Hepatocyte (in vitro differentiated cells): ENCODE measurements around the gene COX7B2. TPM values are rescaled to one million over a fixed set of nuclear protein-coding genes. Genes with fewer than 3 reads are reported as not detected.

Experiments used
- DNase-seq: peaks from one replicate; pipeline ENCODE4 v3.0.0-alpha.2; 2016; ENCODE audit warnings: low spot score
- H2AFZ ChIP-seq: fragments of 200-600 bp; sonication (generic); 2 replicates; pipeline ENCODE4 v1.6.0; 2016; ENCODE audit warnings: antibody characterized with exemption, mild to moderate bottlenecking
- H3K27ac ChIP-seq: fragments of 200-600 bp; sonication (generic); 2 replicates; pipeline ENCODE4 v1.5.1; 2016; ENCODE audit warnings: mild to moderate bottlenecking
- H3K27me3 ChIP-seq: fragments of 200-600 bp; sonication (generic); 2 replicates; pipeline ENCODE4 v1.6.1; 2016
- H3K36me3 ChIP-seq: fragments of 200-600 bp; sonication (generic); replicated peaks from 2 replicates; pipeline ENCODE4 v1.5.1; 2016; ENCODE audit warnings: low read depth; ENCODE audit not compliant: insufficient read depth
- H3K4me1 ChIP-seq: fragments of 200-600 bp; sonication (generic); 2 replicates; pipeline ENCODE4 v1.5.1; 2016; ENCODE audit warnings: mild to moderate bottlenecking, moderate library complexity; ENCODE audit not compliant: insufficient read depth
- H3K4me2 ChIP-seq: fragments of 200-600 bp; sonication (generic); 2 replicates; pipeline ENCODE4 v1.6.0; 2016
- H3K4me3 ChIP-seq: fragments of 200-600 bp; sonication (generic); 2 replicates; pipeline ENCODE4 v1.5.1; 2016; ENCODE audit warnings: mild to moderate bottlenecking
- H3K79me2 ChIP-seq: fragments of 200-600 bp; sonication (generic); 2 replicates; pipeline ENCODE4 v1.6.0; 2017; ENCODE audit warnings: mild to moderate bottlenecking
- H3K9me2 ChIP-seq: fragments of 200-600 bp; sonication (generic); replicated peaks from 2 replicates; pipeline ENCODE4 v1.6.0; 2017; ENCODE audit warnings: mild to moderate bottlenecking; ENCODE audit not compliant: insufficient read depth
- H3K9me3 ChIP-seq: fragments of 200-600 bp; sonication (generic); 2 replicates; pipeline ENCODE4 v1.5.1; 2016; ENCODE audit warnings: low read depth, mild to moderate bottlenecking
- H4K20me1 ChIP-seq: fragments of 200-600 bp; sonication (generic); 2 replicates; pipeline ENCODE4 v1.6.0; 2016; ENCODE audit warnings: mild to moderate bottlenecking; ENCODE audit not compliant: insufficient read depth, poor library complexity, severe bottlenecking
- CTCF ChIP-seq: fragments of 200-600 bp; sonication (generic); IDR thresholded peaks from 2 replicates; pipeline ENCODE4 v1.5.1; 2016; ENCODE audit warnings: antibody characterized with exemption, mild to moderate bottlenecking; ENCODE audit not compliant: poor library complexity
- EZH2 ChIP-seq: fragments of 200-600 bp; sonication (generic); IDR thresholded peaks from 2 replicates; pipeline ENCODE4 v1.6.1; 2016; ENCODE audit warnings: antibody characterized with exemption, mild to moderate bottlenecking, borderline replicate concordance
- EZH2phosphoT487 ChIP-seq: fragments of 200-600 bp; sonication (generic); IDR thresholded peaks from one replicate; pipeline ENCODE4 v1.6.1; 2018; ENCODE audit warnings: antibody characterized with exemption, mild to moderate bottlenecking, low read depth, moderate library complexity; ENCODE audit not compliant: unreplicated experiment, severe bottlenecking
- WGBS: methylation state at CpG from one replicate; pipeline ENCODE4 v1.1.6; 2016; ENCODE audit warnings: low lambda C conversion rate; ENCODE audit errors: missing lambda C conversion rate; 5-methylcytosine and 5-hydroxymethylcytosine counted together
- polyA plus RNA-seq: library from polyadenylated mRNA; unstranded; fragments of >200 nt; fragmentation: Nextera tagmentation; extraction: Ambion mirVana; gene quantifications from 2 replicates; pipeline ENCODE4 v1.2.1, GENCODE V29; 2016
- total RNA-seq: library from RNA; depleted of rRNA; stranded (reverse); fragments of >200 nt; gene quantifications from 2 replicates; pipeline ENCODE4 v1.2.3, GENCODE V29; 2014

The COX7B2 gene
- total and polyA plus RNA-seq, 2 experiments from 2014 or later = not detected

GRCh38 chr4:46931981-46932380 lies 22.9 kb upstream of the COX7B2 start:
- no peaks in the 10 kb centered on the region for H3K79me2 ChIP-seq
- H3K27me3 ChIP-seq = no peaks in the 10 kb centered on the region
- H3K4me2 ChIP-seq = no peak overlapping the region
- no peak overlapping the region for H3K4me3 ChIP-seq
- H3K9me2 ChIP-seq = no peaks in the 10 kb centered on the region
- no peaks in the 10 kb centered on the region for H3K9me3 ChIP-seq
- H3K4me1 ChIP-seq = no peaks in the 10 kb centered on the region
- H2AFZ ChIP-seq = no peak overlapping the region
- peak; percentile 46 for TF ChIP-seq CTCF
- TF ChIP-seq EZH2 = no peak
- H3K36me3 ChIP-seq = no peaks in the 10 kb centered on the region
- H4K20me1 ChIP-seq = no peaks in the 10 kb centered on the region
- DNase-seq = peak; percentile 37
- H3K27ac ChIP-seq = no peak overlapping the region
- 21% methylated on average over 3 of the region's 3 CpGs for WGBS

GRCh38 chr4:46930891-46931290 lies 21.8 kb upstream of the COX7B2 start:
- H3K27me3 ChIP-seq = no peaks in the 10 kb centered on the region
- H3K4me3 ChIP-seq = no peak overlapping the region
- H3K27ac ChIP-seq = peak overlapping the region; percentile 31
- no peak for TF ChIP-seq EZH2phosphoT487
- TF ChIP-seq EZH2 = no peak
- no peak for TF ChIP-seq CTCF
- H3K4me1 ChIP-seq = no peaks in the 10 kb centered on the region
- no peaks in the 10 kb centered on the region for H3K36me3 ChIP-seq
- H3K4me2 ChIP-seq = peak overlapping the region; percentile 31
- WGBS = 58% methylated on average over 3 of the region's 3 CpGs
- no peaks in the 10 kb centered on the region for H3K79me2 ChIP-seq
- H2AFZ ChIP-seq = no peak overlapping the region
- no peak for DNase-seq
- H4K20me1 ChIP-seq = no peaks in the 10 kb centered on the region
- H3K9me3 ChIP-seq = no peaks in the 10 kb centered on the region
- no peaks in the 10 kb centered on the region for H3K9me2 ChIP-seq

- H3K36me3 ChIP-seq = no peaks in the 10 kb centered on the region
- no peaks in the 10 kb centered on the region for H3K9me2 ChIP-seq
- no peaks in the 10 kb centered on the region for H3K4me1 ChIP-seq
- DNase-seq = no peak
- H3K79me2 ChIP-seq = no peaks in the 10 kb centered on the region
- H3K9me3 ChIP-seq = no peaks in the 10 kb centered on the region
- no peak overlapping the region for H3K27ac ChIP-seq
- H2AFZ ChIP-seq = no peak overlapping the region
- H3K27me3 ChIP-seq = no peaks in the 10 kb centered on the region
- TF ChIP-seq EZH2phosphoT487 (no peak), CTCF (no peak), EZH2 (no peak)
- H3K4me3 ChIP-seq = no peak overlapping the region
- H4K20me1 ChIP-seq = no peaks in the 10 kb centered on the region
- H3K4me2 ChIP-seq = no peak overlapping the region
These were observed 18.2 kb upstream of the COX7B2 start for GRCh38 chr4:46927201-46927600.

- DNase-seq = no peak
- Histone ChIP-seq H3K9me2 (no peaks in the 10 kb centered on the region), H3K27ac (no peak overlapping the region), H3K4me2 (no peak overlapping the region), H2AFZ (no peak overlapping the region), H3K36me3 (no peaks in the 10 kb centered on the region), H3K79me2 (no peaks in the 10 kb centered on the region), H3K9me3 (no peaks in the 10 kb centered on the region), H3K4me1 (no peaks in the 10 kb centered on the region), H3K4me3 (no peak overlapping the region), H4K20me1 (no peaks in the 10 kb centered on the region), H3K27me3 (no peaks in the 10 kb centered on the region)
- TF ChIP-seq CTCF (no peak), EZH2phosphoT487 (no peak), EZH2 (no peak)
These were observed 15.9 kb upstream of the COX7B2 start for GRCh38 chr4:46924789-46925529.
